Measurements from ENCODE around the gene NR1I2.

Gene NR1I2

DNA sequence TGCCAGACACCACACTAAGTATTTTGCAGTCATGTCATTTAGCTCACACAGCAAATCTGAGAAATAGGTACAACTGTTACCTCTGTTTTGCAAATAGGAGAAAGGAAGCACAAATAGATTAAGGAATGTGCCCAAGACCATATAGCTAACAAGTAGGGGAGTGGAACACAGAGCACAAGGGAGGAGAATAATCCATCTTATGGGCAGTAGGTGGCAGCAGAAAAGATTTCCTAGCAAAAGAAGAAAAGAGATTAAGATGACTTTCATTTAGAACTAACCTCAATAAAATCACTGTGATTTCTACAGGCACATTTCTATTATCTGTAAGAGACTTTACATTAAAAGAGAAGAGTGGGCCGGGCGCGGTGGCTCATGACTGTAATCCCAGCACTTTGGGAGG, 49.1 kb downstream of the NR1I2 start:
- ATAC-seq, result peak; percentile 71
- TF ChIP-seq RARB (CRISPR knock-in tag; IDR thresholded peaks at IDR 0.05) (no peak), TOX (CRISPR knock-in tag; IDR thresholded peaks at IDR 0.05; ENCODE audit: borderline replicate concordance) (no peak), CSDC2 (CRISPR knock-in tag; IDR thresholded peaks at IDR 0.05) (no peak), BACH2 (CRISPR knock-in tag; IDR thresholded peaks at IDR 0.05; ENCODE audit: borderline replicate concordance) (no peak)
- TF ChIP-seq, protein P1, sequence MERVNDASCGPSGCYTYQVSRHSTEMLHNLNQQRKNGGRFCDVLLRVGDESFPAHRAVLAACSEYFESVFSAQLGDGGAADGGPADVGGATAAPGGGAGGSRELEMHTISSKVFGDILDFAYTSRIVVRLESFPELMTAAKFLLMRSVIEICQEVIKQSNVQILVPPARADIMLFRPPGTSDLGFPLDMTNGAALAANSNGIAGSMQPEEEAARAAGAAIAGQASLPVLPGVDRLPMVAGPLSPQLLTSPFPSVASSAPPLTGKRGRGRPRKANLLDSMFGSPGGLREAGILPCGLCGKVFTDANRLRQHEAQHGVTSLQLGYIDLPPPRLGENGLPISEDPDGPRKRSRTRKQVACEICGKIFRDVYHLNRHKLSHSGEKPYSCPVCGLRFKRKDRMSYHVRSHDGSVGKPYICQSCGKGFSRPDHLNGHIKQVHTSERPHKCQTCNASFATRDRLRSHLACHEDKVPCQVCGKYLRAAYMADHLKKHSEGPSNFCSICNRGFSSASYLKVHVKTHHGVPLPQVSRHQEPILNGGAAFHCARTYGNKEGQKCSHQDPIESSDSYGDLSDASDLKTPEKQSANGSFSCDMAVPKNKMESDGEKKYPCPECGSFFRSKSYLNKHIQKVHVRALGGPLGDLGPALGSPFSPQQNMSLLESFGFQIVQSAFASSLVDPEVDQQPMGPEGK (CRISPR knock-in tag; IDR thresholded peaks at IDR 0.05; ENCODE audit: borderline replicate concordance), result no peak

DNA sequence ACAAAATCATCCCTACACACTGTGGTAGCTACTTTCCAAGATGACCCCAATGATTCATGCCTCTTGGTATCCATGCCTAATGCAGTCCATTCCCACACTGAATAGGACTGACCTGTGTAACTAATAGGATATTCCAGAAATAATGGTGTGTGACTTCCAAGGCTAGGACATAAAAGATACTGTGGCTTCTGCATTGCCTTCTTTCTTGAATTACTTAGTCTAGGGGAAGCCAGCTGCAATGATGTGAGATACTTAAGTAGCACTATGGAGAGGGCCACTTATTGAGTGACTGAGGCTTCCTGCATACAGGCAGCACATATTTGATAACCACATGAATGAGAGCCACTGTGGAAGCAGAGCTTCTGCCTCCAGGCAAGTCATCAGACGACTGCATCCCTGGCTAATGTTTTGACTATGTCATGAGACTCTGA, 50.1 kb downstream of the NR1I2 start:
- ATAC-seq, result peak; percentile 65
- TF ChIP-seq ZNF70 (CRISPR knock-in tag; IDR thresholded peaks at IDR 0.05) (no peak), TOX (CRISPR knock-in tag; IDR thresholded peaks at IDR 0.05; ENCODE audit: borderline replicate concordance) (no peak), TCF4 (CRISPR knock-in tag; IDR thresholded peaks at IDR 0.05; ENCODE audit: borderline replicate concordance) (no peak), ZC3H10 (CRISPR knock-in tag; IDR thresholded peaks at IDR 0.05) (no peak), PPARA (CRISPR knock-in tag; IDR thresholded peaks at IDR 0.05; ENCODE audit: borderline replicate concordance) (no peak), ESRRG (CRISPR knock-in tag; IDR thresholded peaks at IDR 0.05) (no peak), ISL1 (CRISPR knock-in tag; IDR thresholded peaks at IDR 0.05) (no peak), BACH2 (CRISPR knock-in tag; IDR thresholded peaks at IDR 0.05; ENCODE audit: borderline replicate concordance) (no peak), ZFP30 (CRISPR knock-in tag; IDR thresholded peaks at IDR 0.05) (no peak), GLIS3 (CRISPR knock-in tag; IDR thresholded peaks at IDR 0.05) (no peak), ARNTL (CRISPR knock-in tag; IDR thresholded peaks at IDR 0.05; ENCODE audit: borderline replicate concordance, low read depth) (no peak), RARB (CRISPR knock-in tag; IDR thresholded peaks at IDR 0.05) (no peak), ZNF8 (CRISPR knock-in tag; IDR thresholded peaks at IDR 0.05) (no peak)
- TF ChIP-seq, protein P2, sequence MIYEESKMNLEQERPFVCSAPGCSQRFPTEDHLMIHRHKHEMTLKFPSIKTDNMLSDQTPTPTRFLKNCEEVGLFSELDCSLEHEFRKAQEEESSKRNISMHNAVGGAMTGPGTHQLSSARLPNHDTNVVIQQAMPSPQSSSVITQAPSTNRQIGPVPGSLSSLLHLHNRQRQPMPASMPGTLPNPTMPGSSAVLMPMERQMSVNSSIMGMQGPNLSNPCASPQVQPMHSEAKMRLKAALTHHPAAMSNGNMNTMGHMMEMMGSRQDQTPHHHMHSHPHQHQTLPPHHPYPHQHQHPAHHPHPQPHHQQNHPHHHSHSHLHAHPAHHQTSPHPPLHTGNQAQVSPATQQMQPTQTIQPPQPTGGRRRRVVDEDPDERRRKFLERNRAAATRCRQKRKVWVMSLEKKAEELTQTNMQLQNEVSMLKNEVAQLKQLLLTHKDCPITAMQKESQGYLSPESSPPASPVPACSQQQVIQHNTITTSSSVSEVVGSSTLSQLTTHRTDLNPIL (CRISPR knock-in tag; IDR thresholded peaks at IDR 0.05; ENCODE audit: low read depth), result no peak
- TF ChIP-seq, protein P3, sequence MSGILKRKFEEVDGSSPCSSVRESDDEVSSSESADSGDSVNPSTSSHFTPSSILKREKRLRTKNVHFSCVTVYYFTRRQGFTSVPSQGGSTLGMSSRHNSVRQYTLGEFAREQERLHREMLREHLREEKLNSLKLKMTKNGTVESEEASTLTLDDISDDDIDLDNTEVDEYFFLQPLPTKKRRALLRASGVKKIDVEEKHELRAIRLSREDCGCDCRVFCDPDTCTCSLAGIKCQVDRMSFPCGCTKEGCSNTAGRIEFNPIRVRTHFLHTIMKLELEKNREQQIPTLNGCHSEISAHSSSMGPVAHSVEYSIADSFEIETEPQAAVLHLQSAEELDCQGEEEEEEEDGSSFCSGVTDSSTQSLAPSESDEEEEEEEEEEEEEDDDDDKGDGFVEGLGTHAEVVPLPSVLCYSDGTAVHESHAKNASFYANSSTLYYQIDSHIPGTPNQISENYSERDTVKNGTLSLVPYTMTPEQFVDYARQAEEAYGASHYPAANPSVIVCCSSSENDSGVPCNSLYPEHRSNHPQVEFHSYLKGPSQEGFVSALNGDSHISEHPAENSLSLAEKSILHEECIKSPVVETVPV (CRISPR knock-in tag; IDR thresholded peaks at IDR 0.05), result no peak
- TF ChIP-seq, protein P4, sequence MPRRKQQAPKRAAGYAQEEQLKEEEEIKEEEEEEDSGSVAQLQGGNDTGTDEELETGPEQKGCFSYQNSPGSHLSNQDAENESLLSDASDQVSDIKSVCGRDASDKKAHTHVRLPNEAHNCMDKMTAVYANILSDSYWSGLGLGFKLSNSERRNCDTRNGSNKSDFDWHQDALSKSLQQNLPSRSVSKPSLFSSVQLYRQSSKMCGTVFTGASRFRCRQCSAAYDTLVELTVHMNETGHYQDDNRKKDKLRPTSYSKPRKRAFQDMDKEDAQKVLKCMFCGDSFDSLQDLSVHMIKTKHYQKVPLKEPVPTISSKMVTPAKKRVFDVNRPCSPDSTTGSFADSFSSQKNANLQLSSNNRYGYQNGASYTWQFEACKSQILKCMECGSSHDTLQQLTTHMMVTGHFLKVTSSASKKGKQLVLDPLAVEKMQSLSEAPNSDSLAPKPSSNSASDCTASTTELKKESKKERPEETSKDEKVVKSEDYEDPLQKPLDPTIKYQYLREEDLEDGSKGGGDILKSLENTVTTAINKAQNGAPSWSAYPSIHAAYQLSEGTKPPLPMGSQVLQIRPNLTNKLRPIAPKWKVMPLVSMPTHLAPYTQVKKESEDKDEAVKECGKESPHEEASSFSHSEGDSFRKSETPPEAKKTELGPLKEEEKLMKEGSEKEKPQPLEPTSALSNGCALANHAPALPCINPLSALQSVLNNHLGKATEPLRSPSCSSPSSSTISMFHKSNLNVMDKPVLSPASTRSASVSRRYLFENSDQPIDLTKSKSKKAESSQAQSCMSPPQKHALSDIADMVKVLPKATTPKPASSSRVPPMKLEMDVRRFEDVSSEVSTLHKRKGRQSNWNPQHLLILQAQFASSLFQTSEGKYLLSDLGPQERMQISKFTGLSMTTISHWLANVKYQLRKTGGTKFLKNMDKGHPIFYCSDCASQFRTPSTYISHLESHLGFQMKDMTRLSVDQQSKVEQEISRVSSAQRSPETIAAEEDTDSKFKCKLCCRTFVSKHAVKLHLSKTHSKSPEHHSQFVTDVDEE (CRISPR knock-in tag; IDR thresholded peaks at IDR 0.05), result no peak

DNA sequence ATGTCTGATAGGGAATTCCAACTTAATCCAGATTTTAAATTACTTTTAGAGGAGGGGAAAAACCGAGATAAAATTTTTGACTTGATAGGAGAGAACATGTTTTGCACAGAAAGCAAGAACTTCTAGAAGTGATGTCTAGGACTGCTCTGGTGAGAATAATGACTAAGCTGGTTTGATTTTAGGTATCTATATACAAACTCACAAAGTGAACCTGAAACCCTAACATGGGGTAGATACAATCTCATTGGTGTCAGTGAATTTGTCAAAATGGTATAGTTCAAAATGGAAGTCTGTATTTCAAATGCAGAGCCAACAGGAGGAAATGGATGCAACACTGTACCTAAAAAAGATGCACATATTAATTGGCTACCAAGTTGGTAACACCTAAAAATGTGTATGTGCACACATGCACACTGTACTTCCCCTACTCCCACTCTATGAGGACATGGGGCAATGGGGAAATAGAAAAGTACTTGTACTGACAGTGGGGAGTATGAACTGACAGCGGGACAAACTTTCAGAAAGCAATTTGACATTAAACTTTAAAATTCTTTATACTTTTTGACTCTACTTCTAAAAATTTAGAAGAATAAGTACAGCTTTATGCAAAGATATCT, 53.0 kb downstream of the NR1I2 start:
- no peak for TF ChIP-seq ZFP30 (CRISPR knock-in tag; IDR thresholded peaks at IDR 0.05)
- no peak for TF ChIP-seq CSDC2 (CRISPR knock-in tag; IDR thresholded peaks at IDR 0.05)
- TF ChIP-seq TOX (CRISPR knock-in tag; IDR thresholded peaks at IDR 0.05; ENCODE audit: borderline replicate concordance), result no peak
- no peak for TF ChIP-seq GLIS3 (CRISPR knock-in tag; IDR thresholded peaks at IDR 0.05)
- no peak for TF ChIP-seq ISL1 (CRISPR knock-in tag; IDR thresholded peaks at IDR 0.05)
- TF ChIP-seq ZFP3 (CRISPR knock-in tag; IDR thresholded peaks at IDR 0.05), result no peak
- TF ChIP-seq TCF4 (CRISPR knock-in tag; IDR thresholded peaks at IDR 0.05; ENCODE audit: borderline replicate concordance), result no peak
- TF ChIP-seq, protein P3 (CRISPR knock-in tag; IDR thresholded peaks at IDR 0.05), result no peak
- no peak for TF ChIP-seq SNAI2 (CRISPR knock-in tag; IDR thresholded peaks at IDR 0.05)
- no peak for TF ChIP-seq PPARA (CRISPR knock-in tag; IDR thresholded peaks at IDR 0.05; ENCODE audit: borderline replicate concordance)
- TF ChIP-seq, protein P5, sequence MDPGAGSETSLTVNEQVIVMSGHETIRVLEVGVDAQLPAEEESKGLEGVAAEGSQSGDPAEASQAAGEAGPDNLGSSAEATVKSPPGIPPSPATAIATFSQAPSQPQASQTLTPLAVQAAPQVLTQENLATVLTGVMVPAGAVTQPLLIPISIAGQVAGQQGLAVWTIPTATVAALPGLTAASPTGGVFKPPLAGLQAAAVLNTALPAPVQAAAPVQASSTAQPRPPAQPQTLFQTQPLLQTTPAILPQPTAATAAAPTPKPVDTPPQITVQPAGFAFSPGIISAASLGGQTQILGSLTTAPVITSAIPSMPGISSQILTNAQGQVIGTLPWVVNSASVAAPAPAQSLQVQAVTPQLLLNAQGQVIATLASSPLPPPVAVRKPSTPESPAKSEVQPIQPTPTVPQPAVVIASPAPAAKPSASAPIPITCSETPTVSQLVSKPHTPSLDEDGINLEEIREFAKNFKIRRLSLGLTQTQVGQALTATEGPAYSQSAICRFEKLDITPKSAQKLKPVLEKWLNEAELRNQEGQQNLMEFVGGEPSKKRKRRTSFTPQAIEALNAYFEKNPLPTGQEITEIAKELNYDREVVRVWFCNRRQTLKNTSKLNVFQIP (CRISPR knock-in tag; IDR thresholded peaks at IDR 0.05; ENCODE audit: borderline replicate concordance, low read depth), result no peak
- no peak for TF ChIP-seq ARNTL (CRISPR knock-in tag; IDR thresholded peaks at IDR 0.05; ENCODE audit: borderline replicate concordance, low read depth)
- TF ChIP-seq, protein P1 (CRISPR knock-in tag; IDR thresholded peaks at IDR 0.05; ENCODE audit: borderline replicate concordance), result no peak
- TF ChIP-seq BACH2 (CRISPR knock-in tag; IDR thresholded peaks at IDR 0.05; ENCODE audit: borderline replicate concordance), result no peak
- no peak for ATAC-seq

Data from SK-N-SH treated with all-trans-retinoic acid at 6 μM for 48 hours (cell line).